NOMO-1 treated with dmso at 0.1 percent for 144 hours (cell line): Measurements from ENCODE around the gene TRABD2B.

Experiments used
- DNase-seq: peaks from one replicate; lab custom pipeline; 2025; ENCODE audit not compliant: unreplicated experiment; lab: John Stamatoyannopoulos, UW

Gene TRABD2B

DNA sequence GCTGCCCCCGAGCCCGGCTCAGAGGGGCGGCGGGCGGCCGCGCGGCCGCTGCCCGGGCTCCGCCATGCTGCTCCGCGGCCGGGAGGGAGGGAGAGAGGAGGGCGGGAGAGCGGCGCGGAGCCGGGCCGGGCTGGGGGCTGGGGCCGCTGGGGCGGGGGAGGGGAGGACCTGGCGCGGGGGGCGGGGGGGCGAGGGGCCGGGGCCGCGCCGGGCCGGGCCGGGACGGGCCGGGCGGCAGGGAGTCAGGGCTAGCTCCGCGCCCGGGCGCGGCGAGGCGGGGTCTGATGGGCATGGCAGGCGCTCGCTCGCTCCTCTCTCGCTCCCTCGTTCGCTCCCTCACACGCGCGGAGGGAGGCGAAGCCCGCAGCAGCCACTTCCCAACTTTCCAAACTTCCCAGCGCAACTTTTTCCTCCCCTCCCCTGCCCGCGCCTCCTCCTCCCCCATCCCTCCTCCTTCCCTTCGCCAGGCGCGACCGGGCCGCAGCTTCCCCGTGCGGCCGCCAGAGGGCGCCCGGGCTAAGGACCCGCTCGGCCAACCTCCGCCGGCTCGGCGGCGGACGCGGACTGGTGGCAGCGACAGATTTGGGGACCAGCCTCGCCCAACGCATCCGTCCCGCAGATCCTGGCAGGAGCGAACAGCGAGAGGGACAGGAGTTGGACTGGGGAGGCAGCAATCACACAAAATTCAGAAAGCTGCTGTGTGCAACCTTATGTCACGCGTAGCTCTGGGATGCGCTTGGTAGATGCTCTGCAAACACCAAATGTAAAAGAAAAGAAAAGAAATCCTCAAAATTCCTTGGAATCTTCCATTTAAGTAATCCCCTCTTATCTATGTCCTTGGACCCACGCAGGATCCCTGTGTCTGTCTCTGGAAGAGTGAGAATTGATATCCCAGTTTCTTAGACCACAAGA is at the start of gene TRABD2B:
Gene TRABD2B, minus strand, starts transcription at position 97 of the 912 bp plus-strand sequence.
- DNase-seq: peak; percentile 8

GRCh38 chr1:48044311-48044710 is 47.1 kb upstream of the TRABD2B start:
- no peak for DNase-seq

GRCh38 chr1:48043622-48044021 is 46.4 kb upstream of the TRABD2B start:
- DNase-seq: no peak

DNA sequence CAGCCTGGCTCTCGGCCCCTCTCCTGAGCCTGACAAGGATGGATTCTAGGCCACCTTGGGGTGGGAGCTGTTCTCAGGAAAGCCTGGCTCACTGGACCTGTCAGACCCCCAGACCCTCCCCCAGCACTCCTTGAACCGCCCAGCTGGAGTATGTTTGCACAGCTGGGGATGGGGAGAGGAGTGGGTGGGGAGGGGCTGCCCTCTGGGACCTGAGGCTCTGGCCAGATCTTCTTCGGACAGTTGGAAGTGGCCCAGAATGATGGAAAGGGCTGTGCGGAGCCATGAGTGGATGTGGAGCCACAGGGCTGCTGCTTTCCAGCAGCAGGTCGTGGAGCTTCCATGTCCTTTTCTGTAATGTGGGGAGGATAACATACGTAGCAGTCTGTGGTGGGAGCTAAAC is 43.0 kb upstream of the TRABD2B start:
- no peak for DNase-seq

DNA sequence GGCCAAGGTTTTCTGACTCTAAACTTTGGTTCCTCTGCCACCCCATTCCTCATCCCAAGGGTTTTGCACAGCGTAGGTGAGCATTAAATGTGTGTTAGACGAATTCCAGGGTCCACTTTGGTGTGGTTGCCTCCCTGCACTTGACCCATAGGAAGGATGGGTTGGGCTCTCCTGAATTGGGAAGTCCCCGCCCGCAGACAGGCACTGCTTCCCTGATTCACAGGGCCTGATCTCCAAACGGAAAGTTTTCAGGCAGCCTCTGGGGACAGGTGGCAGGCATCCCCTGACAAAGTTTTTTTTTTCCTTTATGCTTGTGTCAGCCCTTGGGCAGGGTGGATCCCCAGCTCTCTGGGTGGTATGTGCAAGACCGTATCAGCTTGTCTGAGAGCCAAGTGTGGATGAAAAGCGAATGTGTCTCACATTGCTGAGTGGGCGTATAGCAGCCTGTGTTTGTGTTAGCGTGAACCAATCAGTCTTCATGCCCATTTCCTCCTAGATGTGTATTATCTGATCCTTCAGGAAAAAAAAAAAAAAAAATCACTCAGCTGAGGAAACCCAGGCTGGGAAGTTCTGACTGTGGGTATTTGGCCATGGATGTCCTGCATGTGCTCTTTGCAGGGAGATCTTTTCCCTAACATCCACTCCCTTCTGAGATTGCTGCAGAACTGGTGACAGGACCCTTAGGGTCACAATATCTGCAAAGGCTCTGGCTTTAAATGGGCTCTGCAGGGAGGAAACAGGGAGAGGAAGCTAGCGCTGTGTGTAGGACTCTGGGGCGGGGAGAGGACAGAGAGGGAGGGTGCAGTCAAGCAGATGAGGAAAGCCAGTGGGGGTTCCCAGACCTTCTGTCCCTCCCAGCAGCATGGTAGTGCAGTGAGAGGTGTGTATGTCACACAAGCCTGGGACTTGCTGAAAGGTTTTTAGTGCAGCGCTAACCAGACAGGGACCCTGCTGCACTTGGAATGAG is 42.2 kb upstream of the TRABD2B start:
- DNase-seq: no peak

DNA sequence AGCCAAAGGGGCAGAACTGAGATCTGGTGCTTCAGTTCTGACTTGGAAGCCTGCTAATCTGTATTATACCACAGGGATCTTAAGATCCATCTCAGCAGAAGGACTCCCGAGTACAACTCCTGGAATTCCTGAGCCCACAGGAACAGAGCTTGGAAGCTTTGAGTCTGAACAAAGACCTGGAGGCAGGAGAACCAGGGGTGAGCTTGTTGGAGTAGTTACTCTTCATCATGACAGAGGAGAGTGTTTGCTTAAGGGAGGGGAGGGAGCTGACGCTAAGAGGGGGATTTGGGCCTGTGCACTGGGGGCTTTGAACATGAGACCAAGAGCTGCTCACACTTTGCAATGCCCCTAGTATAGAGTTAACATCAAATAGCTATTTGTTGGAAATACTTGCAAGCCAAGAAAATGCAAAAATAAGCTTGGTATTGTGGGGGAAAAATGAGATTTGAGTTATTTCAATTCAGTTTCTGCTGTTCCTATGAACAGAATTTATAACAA is 41.1 kb upstream of the TRABD2B start:
- DNase-seq: no peak

- no peak for DNase-seq
Measured at GRCh38 chr1:48036710-48037355, 39.6 kb upstream of the TRABD2B start.

- DNase-seq: no peak
Measured at GRCh38 chr1:48035371-48036141, 38.4 kb upstream of the TRABD2B start.

DNA sequence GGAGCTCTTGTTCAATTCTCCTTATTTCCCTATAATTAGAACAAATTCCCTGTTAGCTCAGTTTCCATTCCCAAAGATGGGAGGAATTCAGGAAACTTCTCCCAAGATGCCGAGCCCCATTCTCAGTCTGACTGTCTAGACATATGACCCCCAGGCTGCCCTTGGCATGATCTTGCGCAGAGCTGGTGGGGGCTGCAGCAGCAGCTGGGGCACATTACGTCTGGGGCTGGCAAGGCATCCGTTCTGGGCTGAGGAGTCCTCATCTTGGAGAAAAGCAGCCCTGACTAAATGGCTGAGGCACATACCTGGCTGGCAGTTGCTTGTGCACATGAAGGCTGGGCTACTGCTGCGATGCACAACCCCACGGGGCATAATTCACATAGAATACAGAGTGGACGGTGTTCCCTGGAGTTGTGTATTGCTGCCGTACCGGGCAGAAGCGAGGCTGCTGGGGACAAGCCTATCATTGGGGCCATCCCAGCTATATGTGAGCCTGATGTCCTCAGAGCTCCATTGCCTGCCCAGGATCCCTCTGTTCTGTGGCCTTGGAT is 36.4 kb upstream of the TRABD2B start:
- no peak for DNase-seq

DNA sequence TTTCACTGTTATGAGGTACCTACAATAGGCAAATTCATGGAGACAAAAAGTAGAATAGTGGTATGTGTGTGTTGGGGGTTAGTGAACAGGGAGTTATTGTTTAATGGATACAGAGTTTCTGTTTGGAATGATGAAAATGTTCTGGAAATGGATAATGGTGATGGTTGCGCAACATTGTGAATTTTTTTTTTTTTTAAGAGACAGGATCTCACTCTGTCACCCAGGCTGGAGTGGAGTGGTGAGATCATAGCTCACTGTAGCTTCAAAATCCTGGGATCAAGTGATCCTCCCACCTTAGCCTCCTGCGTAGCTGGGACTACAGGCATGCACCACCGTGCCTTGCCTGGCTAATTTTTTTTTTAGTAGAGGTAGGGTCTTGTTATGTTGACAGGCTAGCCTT is 34.5 kb upstream of the TRABD2B start:
- no peak for DNase-seq

DNA sequence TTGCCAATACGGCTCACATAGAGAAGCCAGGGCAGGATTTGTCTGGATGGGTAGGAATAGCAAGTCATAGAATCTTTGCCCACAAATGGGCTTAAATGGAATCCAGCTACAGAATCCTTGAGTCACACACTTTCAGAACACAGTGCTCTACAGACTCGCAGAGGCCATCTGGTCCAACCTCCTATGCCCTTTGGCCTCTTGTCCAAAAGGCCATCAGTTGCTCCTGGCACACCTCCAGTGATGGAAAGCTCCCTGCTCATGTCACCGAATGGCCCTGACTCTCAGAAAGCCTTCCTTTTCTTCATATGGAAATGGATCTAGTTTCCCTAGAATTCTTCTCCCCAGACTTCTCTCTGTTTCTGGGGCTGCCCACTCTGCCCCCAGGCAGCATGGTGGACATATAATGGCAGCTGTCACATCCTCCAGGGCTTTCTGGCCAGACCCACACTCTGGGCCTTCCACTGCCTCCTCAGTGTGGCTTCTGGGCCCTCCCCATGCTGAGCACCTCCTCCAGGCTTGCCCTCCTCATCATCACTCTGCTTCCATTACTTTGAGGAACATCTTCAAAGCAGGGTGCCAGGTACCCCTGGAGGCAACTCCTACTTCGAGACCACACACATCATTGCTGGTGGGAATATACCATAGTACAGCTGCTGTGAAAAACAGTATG is 33.6 kb upstream of the TRABD2B start:
- no peak for DNase-seq

DNA sequence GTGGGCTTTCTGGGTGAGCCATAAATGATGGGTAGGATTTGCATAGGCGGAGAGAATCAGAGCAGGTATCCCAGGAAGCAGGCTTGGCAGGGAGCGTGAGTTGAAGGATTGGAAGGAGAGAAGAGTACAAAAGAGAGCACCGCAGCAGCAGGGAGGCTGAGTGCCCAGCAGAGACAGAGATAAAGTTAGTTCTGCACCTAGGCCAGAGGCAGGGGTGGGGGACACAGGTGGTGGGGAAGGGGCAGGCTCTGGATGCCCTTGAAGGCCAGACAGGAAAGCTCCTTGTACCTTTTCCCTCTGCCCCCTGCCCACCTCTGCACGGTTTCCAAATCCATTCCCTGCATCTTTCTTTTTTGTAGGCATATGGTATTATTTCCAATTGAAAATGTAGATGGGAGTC is 33.0 kb upstream of the TRABD2B start:
- DNase-seq: no peak

- no peak for DNase-seq
Measured at GRCh38 chr1:48028218-48029069, 31.3 kb upstream of the TRABD2B start.

GRCh38 chr1:48027533-48027835 is 30.3 kb upstream of the TRABD2B start:
- DNase-seq: no peak

GRCh38 chr1:48026701-48027532 is 29.7 kb upstream of the TRABD2B start:
- DNase-seq: no peak

DNA sequence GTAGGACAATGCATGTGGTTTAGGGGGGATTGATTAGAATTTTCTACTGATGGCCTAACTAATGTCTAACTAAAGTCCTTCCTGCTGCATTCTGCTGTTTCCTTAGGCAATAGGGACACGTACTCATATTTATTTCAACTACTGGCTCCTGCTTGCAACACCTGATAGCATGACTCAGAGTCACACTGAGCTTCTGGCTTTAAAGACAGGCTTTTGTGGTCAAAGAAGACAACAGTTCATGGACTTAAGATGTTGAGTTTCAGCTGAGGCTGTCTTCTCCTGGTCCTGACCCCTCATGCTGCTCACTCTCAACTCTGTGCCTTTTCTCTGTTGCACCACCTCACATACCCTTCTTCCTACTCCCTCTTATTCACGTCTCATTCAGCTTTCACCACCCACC is 29.1 kb upstream of the TRABD2B start:
- peak; percentile 27 for DNase-seq

DNA sequence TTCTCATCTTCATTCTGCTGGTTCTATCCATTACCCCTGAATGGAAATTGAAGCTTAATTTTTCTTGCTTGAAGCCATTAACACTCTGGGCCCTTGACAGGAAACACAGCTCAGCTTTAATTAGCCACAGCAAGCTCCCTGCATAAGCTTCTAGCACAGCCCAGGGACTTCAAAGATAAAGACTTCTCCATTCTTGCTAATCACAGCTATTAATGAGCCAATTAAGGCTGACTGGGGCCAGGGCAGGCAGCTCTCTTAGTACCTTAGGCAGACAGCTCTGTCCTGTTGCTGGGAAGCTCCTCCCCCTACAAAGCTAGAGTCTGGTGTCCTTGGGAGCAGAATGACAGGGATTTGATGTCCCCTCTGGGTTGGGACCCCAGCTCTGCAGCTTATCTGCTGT is 27.9 kb upstream of the TRABD2B start:
- peak; percentile 73 for DNase-seq

DNA sequence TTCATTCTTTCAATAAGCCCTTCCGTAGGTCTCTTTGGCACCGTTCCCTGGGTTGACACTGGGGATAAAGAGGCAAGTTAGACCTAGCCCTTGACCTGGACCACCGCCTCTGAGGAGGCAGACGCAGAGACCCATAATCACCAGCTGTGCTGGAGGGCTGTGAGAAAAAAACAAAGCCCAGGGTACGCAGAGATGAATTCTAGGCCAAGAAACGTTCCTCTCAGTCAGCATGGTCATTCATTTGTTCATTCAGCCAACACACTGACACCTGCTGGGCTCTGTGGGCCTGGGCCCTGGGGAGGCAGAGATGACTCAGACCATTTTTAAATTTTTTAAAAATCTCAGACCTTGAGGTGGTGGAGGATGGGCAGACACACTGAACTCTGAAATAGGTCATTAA is 26.3 kb upstream of the TRABD2B start:
- no peak for DNase-seq
